ENCODE measurements around the gene MTRFR. TPM values are rescaled to one million over a fixed set of nuclear protein-coding genes. Genes with fewer than 3 reads are reported as not detected.
A peak's percentile ranks its signal among the peaks of the same experiment; 100 is the strongest.

Gene MTRFR
- polyA plus RNA-seq, 1 of the 3 experiments (the other 2 are of a cell fraction): 6.6 TPM

DNA sequence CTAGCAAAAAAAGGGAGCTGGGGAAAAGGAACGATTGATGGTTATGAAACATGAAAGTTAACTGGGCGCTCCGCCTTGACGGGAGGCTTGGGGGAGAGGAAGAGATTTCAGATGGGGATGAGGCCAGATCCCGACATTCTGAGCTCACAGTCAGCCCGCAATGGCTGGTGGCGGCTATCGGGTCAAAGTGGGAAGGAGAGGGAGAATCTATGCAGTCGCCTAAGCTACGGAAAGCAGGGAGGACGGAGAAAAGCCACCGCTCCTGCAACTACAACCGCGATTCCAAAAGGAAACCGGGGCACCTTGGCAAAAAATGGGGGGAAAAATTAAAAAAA lies 797 bp upstream of the MTRFR start:
- DNase-seq: no peak
- H3K4me2 ChIP-seq: peak overlapping the region; percentile 81
- H3K27me3 ChIP-seq (ENCODE audit: insufficient read depth): no peaks in the 10 kb centered on the region
- peaks cover 93% of the 10 kb centered on the region for H3K79me2 ChIP-seq (ENCODE audit: insufficient read depth)
- H4K20me1 ChIP-seq (ENCODE audit: insufficient read depth): no peaks in the 10 kb centered on the region
- H3K4me3 ChIP-seq (ENCODE audit: low read depth in 2 of 2, low read length in 1 of 2): peak overlapping the region; percentile 76 to 79
- WGBS (ENCODE audit: low lambda C conversion rate): under 1% methylated on average over 15 of the region's 15 CpGs
- H3K27ac ChIP-seq (ENCODE audit: low read depth in 2 of 2, low read length in 1 of 2): peak overlapping the region; percentile 76 to 83
- TF ChIP-seq YY1 (IDR thresholded peaks at IDR 0.05; ENCODE audit: low read depth): peak; percentile 50; the same call in 1 of the 2 replicates
- no peak for TF ChIP-seq TCF12 (IDR thresholded peaks at IDR 0.05)
- TF ChIP-seq RXRA (IDR thresholded peaks at IDR 0.05; ENCODE audit: borderline replicate concordance, low read depth): no peak
- TF ChIP-seq FOXJ3 (CRISPR knock-in tag; IDR thresholded peaks at IDR 0.05): no peak
- TF ChIP-seq, protein P1, sequence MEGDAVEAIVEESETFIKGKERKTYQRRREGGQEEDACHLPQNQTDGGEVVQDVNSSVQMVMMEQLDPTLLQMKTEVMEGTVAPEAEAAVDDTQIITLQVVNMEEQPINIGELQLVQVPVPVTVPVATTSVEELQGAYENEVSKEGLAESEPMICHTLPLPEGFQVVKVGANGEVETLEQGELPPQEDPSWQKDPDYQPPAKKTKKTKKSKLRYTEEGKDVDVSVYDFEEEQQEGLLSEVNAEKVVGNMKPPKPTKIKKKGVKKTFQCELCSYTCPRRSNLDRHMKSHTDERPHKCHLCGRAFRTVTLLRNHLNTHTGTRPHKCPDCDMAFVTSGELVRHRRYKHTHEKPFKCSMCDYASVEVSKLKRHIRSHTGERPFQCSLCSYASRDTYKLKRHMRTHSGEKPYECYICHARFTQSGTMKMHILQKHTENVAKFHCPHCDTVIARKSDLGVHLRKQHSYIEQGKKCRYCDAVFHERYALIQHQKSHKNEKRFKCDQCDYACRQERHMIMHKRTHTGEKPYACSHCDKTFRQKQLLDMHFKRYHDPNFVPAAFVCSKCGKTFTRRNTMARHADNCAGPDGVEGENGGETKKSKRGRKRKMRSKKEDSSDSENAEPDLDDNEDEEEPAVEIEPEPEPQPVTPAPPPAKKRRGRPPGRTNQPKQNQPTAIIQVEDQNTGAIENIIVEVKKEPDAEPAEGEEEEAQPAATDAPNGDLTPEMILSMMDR (IDR thresholded peaks at IDR 0.05): no peak
- H3K9ac ChIP-seq: peak overlapping the region; percentile 90
- ChIA-PET CTCF (interaction anchor here (0.8 to 8.6 kb wide), 8 partner anchors 9 to 372 kb away, joined by 3 to 88 read pairs (median 4); partner anchors contain the start of genes DDX55 and PITPNM2), POLR2A (interaction anchor here (0.6 to 2.3 kb wide), 25 partner anchors 9 to 732 kb away, joined by 3 to 47 read pairs (median 5); partner anchors contain the start of genes ABCB9, DDX55, EIF2B1 and GTF2H3)
- no peaks in the 10 kb centered on the region for H3K9me2 ChIP-seq
- H3F3A ChIP-seq (replicated peaks; ENCODE audit: insufficient read depth): peaks cover 5% of the 10 kb centered on the region
- H2AFZ ChIP-seq (ENCODE audit: low read depth): peak overlapping the region; percentile 93
- H3K36me3 ChIP-seq (replicated peaks in 1 of 2; ENCODE audit: control insufficient read depth in 1 of 2, insufficient read depth in 2 of 2, low read length in 1 of 2): peaks cover 0 to 8% of the 10 kb centered on the region in 2 experiments
- peaks cover 4 to 17% of the 10 kb centered on the region in 2 experiments; a peak in 3 of 4 replicates for H3K4me1 ChIP-seq (ENCODE audit: control insufficient read depth in 1 of 2, insufficient read depth in 2 of 2, low read depth in 1 of 2, low read length in 1 of 2)
- no peaks in the 10 kb centered on the region for H3K9me3 ChIP-seq

DNA sequence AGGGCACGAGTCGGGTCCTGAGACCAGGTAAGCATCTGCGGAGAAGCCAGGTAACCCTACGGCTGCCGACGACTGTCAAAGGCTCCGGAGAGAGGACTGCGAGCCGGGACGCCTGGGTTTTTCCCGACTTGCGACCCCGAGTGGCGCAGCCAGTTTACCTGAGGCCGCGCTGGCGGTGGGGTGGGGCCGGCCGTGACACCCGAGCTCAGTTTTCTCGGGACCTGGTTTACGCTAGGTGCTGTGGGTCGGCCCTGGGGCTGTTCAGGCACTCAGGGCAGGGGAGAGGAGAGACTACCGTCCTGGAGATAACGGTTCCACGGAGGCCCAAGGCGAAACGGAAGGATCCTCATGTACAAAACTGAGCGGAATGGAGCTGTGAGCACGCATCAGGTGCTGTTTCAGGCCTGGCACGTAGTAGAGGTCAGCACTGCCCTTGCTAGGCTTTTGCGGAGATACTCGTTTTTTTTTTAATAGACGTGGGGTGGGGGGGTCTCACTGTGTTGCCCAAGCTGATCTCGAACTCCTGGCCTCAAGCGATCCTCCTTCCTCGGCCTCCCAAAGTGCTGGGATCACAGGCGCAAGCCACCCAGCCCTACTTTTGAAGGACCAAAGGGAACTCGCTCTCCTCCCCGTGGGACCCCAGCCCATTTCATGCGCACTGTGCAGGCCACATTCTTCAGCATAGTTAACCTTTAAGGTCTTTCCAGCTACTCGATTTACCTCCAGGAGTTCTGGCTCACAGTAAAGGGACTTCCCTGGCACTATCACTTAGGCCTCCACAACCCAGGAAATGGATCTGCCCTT lies 471 bp downstream of the MTRFR start:
- TF ChIP-seq, protein P1 (IDR thresholded peaks at IDR 0.05): no peak
- TF ChIP-seq, protein P2, sequence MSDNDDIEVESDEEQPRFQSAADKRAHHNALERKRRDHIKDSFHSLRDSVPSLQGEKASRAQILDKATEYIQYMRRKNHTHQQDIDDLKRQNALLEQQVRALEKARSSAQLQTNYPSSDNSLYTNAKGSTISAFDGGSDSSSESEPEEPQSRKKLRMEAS (IDR thresholded peaks at IDR 0.05; ENCODE audit: low read depth): no peak
- TF ChIP-seq YY1 (IDR thresholded peaks at IDR 0.05; ENCODE audit: low read depth): no peak
- ChIA-PET POLR2A (interaction anchor here (0.7 to 2.3 kb wide), 21 partner anchors 8 to 378 kb away, joined by 3 to 47 read pairs (median 5); partner anchors contain the start of genes ARL6IP4, DDX55, KMT5A and OGFOD2), CTCF (interaction anchor here (0.8 to 8.6 kb wide), 8 partner anchors 9 to 373 kb away, joined by 3 to 88 read pairs (median 4); partner anchors contain the start of gene DDX55)
- peak overlapping the region; percentile 90 for H3K9ac ChIP-seq
- H4K20me1 ChIP-seq (ENCODE audit: insufficient read depth): no peaks in the 10 kb centered on the region
- no peaks in the 10 kb centered on the region for H3K9me3 ChIP-seq
- H2AFZ ChIP-seq (ENCODE audit: low read depth): peak overlapping the region; percentile 94
- H3K4me2 ChIP-seq: peak overlapping the region; percentile 92
- H3F3A ChIP-seq (replicated peaks; ENCODE audit: insufficient read depth): peaks cover 6% of the 10 kb centered on the region
- peaks cover under 1 to 12% of the 10 kb centered on the region in 2 experiments; a peak in 3 of 4 replicates for H3K4me1 ChIP-seq (ENCODE audit: control insufficient read depth in 1 of 2, insufficient read depth in 2 of 2, low read depth in 1 of 2, low read length in 1 of 2)
- H3K27me3 ChIP-seq (ENCODE audit: insufficient read depth): no peaks in the 10 kb centered on the region
- DNase-seq: no peak
- no peaks in the 10 kb centered on the region for H3K9me2 ChIP-seq
- WGBS (ENCODE audit: low lambda C conversion rate): 5% methylated on average over 34 of the region's 42 CpGs
- peaks cover 92% of the 10 kb centered on the region for H3K79me2 ChIP-seq (ENCODE audit: insufficient read depth)
- H3K4me3 ChIP-seq (ENCODE audit: low read depth in 2 of 2, low read length in 1 of 2): peak overlapping the region; percentile 76 to 100
- H3K36me3 ChIP-seq (replicated peaks in 1 of 2; ENCODE audit: control insufficient read depth in 1 of 2, insufficient read depth in 2 of 2, low read length in 1 of 2): peaks cover 0 to 8% of the 10 kb centered on the region in 2 experiments
- peak overlapping the region; percentile 55 to 72 for H3K27ac ChIP-seq (ENCODE audit: low read depth in 2 of 2, low read length in 1 of 2)
